SK-N-SH treated with all-trans-retinoic acid at 6 μM for 48 hours (cell line): ENCODE measurements around the gene NAALADL2.

ENCODE experiments used
- ATAC-seq: fragments of 200-7000 bp; cut with Tn5 transposase; 3 replicates; pipeline ENCODE4 v1.9.1; 2020; ENCODE audit warnings: mild to moderate bottlenecking, moderate library complexity
- ARNTL ChIP-seq: fragments of 450-650 bp; formaldehyde crosslinking; IDR thresholded peaks from 2 replicates; pipeline ENCODE4 v1.5.0; 2020; ENCODE audit warnings: low read depth, mild to moderate bottlenecking, moderate library complexity, borderline replicate concordance
- BACH2 ChIP-seq: fragments of 250-450 bp; sonication (Bioruptor Pico); IDR thresholded peaks from 2 replicates; pipeline ENCODE4 v1.9.0; 2021; ENCODE audit warnings: mild to moderate bottlenecking, borderline replicate concordance
- CSDC2 ChIP-seq: fragments of 250-450 bp; sonication (Bioruptor Pico); IDR thresholded peaks from 2 replicates; pipeline ENCODE4 v1.5.0; 2020; ENCODE audit warnings: mild to moderate bottlenecking, moderate library complexity
- ESRRG ChIP-seq: fragments of 250-450 bp; sonication (Bioruptor Pico); IDR thresholded peaks from 2 replicates; pipeline ENCODE4 v1.6.1; 2021; ENCODE audit warnings: mild to moderate bottlenecking
- GLIS3 ChIP-seq: fragments of 250-450 bp; sonication (Bioruptor Pico); IDR thresholded peaks from 2 replicates; pipeline ENCODE4 v1.5.0; 2020; ENCODE audit warnings: mild to moderate bottlenecking, moderate library complexity
- ISL1 ChIP-seq: fragments of 250-450 bp; sonication (Bioruptor Pico); IDR thresholded peaks from 2 replicates; pipeline ENCODE4 v2.1.2; 2022; ENCODE audit warnings: mild to moderate bottlenecking, moderate library complexity
- OSR1 ChIP-seq: fragments of 250-450 bp; sonication (Bioruptor Pico); IDR thresholded peaks from 2 replicates; pipeline ENCODE4 v1.8.0; 2022; ENCODE audit warnings: moderate library complexity, mild to moderate bottlenecking, inconsistent platforms
- PPARA ChIP-seq: fragments of 250-450 bp; sonication (Bioruptor Pico); IDR thresholded peaks from 2 replicates; pipeline ENCODE4 v1.5.0; 2020; ENCODE audit warnings: mild to moderate bottlenecking, borderline replicate concordance
- RARB ChIP-seq: fragments of 250-450 bp; sonication (Bioruptor Pico); IDR thresholded peaks from 2 replicates; pipeline ENCODE4 v1.8.0; 2021; ENCODE audit warnings: mild to moderate bottlenecking, moderate library complexity
- SNAI2 ChIP-seq: fragments of 250-450 bp; sonication (Bioruptor Pico); IDR thresholded peaks from 2 replicates; pipeline ENCODE4 v1.5.0; 2020; ENCODE audit warnings: mild to moderate bottlenecking, moderate library complexity
- TCF4 ChIP-seq: fragments of 250-450 bp; sonication (Bioruptor Pico); IDR thresholded peaks from 2 replicates; pipeline ENCODE4 v1.8.0; 2021; ENCODE audit warnings: mild to moderate bottlenecking, moderate library complexity, borderline replicate concordance
- TOX ChIP-seq: fragments of 250-450 bp; sonication (Bioruptor Pico); IDR thresholded peaks from 2 replicates; pipeline ENCODE4 v1.8.0; 2021; ENCODE audit warnings: mild to moderate bottlenecking, moderate library complexity, borderline replicate concordance
- ZC3H10 ChIP-seq: fragments of 250-450 bp; sonication (Bioruptor Pico); IDR thresholded peaks from 2 replicates; pipeline ENCODE4 v1.5.1; 2021; ENCODE audit warnings: mild to moderate bottlenecking, moderate library complexity
- ZFP3 ChIP-seq: fragments of 250-450 bp; sonication (Bioruptor Pico); IDR thresholded peaks from 2 replicates; pipeline ENCODE4 v1.5.0; 2020; ENCODE audit warnings: mild to moderate bottlenecking, moderate library complexity
- ZFP30 ChIP-seq: fragments of 450-650 bp; formaldehyde crosslinking; IDR thresholded peaks from 2 replicates; pipeline ENCODE4 v1.5.0; 2022; ENCODE audit warnings: mild to moderate bottlenecking, moderate library complexity
- ZNF565 ChIP-seq: fragments of 450-650 bp; formaldehyde crosslinking; conservative IDR thresholded peaks from 2 replicates; pipeline ENCODE4 v1.5.0; 2020; ENCODE audit warnings: low read depth, mild to moderate bottlenecking, moderate library complexity
- ZNF70 ChIP-seq: fragments of 450-650 bp; formaldehyde crosslinking; IDR thresholded peaks from 2 replicates; pipeline ENCODE4 v1.5.0; 2020; ENCODE audit warnings: mild to moderate bottlenecking, moderate library complexity
- TF ChIP-seq, protein P1 (sequence below): fragments of 250-450 bp; sonication (Bioruptor Pico); IDR thresholded peaks from 2 replicates; pipeline ENCODE4 v1.5.1; 2020; ENCODE audit warnings: low read depth, mild to moderate bottlenecking, moderate library complexity
- TF ChIP-seq, protein P2 (sequence below): fragments of 250-450 bp; sonication (Bioruptor Pico); IDR thresholded peaks from 2 replicates; pipeline ENCODE4 v1.8.0; 2020; ENCODE audit warnings: mild to moderate bottlenecking, moderate library complexity, borderline replicate concordance
- TF ChIP-seq, protein P3 (sequence below): fragments of 250-450 bp; sonication (Bioruptor Pico); IDR thresholded peaks from 2 replicates; pipeline ENCODE4 v1.5.1; 2021; ENCODE audit warnings: mild to moderate bottlenecking, moderate library complexity
- TF ChIP-seq, protein P4 (sequence below): fragments of 250-450 bp; sonication (Bioruptor Pico); IDR thresholded peaks from 2 replicates; pipeline ENCODE4 v1.8.0; 2021; ENCODE audit warnings: low read depth, mild to moderate bottlenecking, moderate library complexity, borderline replicate concordance
- TF ChIP-seq, protein P5 (sequence below): fragments of 250-450 bp; sonication (Bioruptor Pico); IDR thresholded peaks from 2 replicates; pipeline ENCODE4 v1.5.0; 2020; ENCODE audit warnings: mild to moderate bottlenecking, moderate library complexity

Gene NAALADL2

DNA sequence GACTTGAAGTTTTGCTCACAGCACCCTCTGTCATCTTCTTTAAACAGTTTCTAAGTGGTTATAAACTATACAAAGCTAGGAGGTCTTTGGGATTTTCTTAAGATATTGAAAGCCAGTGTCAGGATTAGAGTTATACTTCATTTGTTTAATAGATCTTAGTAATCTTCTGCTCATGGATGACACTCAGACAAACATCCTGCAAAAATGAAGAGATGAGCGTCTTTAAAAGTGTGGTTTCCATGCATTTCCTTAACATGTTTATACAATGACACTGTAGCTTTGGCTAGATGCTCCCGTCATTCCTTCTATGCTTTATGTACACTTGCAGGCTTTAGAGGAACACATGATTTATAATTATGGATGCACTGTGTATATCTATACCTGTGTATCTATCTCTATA is 182.2 kb downstream of the NAALADL2 start:
- ATAC-seq: no peak

DNA sequence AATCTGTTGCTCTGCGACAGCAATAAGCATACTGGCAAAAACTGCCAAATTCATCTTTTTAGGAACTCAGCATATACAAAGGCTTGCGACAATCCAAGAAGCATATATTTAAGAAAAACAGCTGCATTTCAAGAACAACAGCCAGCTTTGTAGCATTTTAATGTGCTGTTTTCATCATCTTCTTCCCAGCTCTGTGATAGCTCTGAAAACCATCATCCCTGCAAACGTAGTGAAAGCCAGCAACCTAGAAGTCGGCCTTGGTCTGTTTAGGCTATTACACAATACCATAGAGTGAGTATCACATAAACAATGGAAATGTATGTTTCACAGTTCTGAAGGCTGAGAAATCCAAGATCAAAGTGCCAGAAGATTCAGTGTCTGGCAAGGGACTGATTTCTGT is 187.5 kb downstream of the NAALADL2 start:
- TF ChIP-seq BACH2 (CRISPR knock-in tag): no peak
- TF ChIP-seq ISL1 (CRISPR knock-in tag): no peak
- TF ChIP-seq, protein P1, sequence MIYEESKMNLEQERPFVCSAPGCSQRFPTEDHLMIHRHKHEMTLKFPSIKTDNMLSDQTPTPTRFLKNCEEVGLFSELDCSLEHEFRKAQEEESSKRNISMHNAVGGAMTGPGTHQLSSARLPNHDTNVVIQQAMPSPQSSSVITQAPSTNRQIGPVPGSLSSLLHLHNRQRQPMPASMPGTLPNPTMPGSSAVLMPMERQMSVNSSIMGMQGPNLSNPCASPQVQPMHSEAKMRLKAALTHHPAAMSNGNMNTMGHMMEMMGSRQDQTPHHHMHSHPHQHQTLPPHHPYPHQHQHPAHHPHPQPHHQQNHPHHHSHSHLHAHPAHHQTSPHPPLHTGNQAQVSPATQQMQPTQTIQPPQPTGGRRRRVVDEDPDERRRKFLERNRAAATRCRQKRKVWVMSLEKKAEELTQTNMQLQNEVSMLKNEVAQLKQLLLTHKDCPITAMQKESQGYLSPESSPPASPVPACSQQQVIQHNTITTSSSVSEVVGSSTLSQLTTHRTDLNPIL (CRISPR knock-in tag): no peak
- TF ChIP-seq SNAI2: no peak
- TF ChIP-seq ARNTL (CRISPR knock-in tag): no peak
- TF ChIP-seq, protein P2, sequence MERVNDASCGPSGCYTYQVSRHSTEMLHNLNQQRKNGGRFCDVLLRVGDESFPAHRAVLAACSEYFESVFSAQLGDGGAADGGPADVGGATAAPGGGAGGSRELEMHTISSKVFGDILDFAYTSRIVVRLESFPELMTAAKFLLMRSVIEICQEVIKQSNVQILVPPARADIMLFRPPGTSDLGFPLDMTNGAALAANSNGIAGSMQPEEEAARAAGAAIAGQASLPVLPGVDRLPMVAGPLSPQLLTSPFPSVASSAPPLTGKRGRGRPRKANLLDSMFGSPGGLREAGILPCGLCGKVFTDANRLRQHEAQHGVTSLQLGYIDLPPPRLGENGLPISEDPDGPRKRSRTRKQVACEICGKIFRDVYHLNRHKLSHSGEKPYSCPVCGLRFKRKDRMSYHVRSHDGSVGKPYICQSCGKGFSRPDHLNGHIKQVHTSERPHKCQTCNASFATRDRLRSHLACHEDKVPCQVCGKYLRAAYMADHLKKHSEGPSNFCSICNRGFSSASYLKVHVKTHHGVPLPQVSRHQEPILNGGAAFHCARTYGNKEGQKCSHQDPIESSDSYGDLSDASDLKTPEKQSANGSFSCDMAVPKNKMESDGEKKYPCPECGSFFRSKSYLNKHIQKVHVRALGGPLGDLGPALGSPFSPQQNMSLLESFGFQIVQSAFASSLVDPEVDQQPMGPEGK: no peak
- no peak for TF ChIP-seq TOX
- no peak for TF ChIP-seq ZNF565 (CRISPR knock-in tag)
- TF ChIP-seq OSR1 (CRISPR knock-in tag): no peak
- no peak for TF ChIP-seq TCF4 (CRISPR knock-in tag)
- TF ChIP-seq ZNF70 (CRISPR knock-in tag): no peak
- no peak for ATAC-seq

More for the DNA sequence above, 182.2 kb downstream of the NAALADL2 start:
- TF ChIP-seq ZC3H10 (CRISPR knock-in tag): no peak
- no peak for TF ChIP-seq BACH2 (CRISPR knock-in tag)
- no peak for TF ChIP-seq RARB (CRISPR knock-in tag)
- TF ChIP-seq TOX: no peak
- no peak for TF ChIP-seq GLIS3 (CRISPR knock-in tag)
- TF ChIP-seq SNAI2: no peak
- TF ChIP-seq OSR1 (CRISPR knock-in tag): no peak
- TF ChIP-seq ESRRG (CRISPR knock-in tag): no peak
- no peak for TF ChIP-seq ISL1 (CRISPR knock-in tag)
- TF ChIP-seq ZFP3: no peak
- TF ChIP-seq, protein P3, sequence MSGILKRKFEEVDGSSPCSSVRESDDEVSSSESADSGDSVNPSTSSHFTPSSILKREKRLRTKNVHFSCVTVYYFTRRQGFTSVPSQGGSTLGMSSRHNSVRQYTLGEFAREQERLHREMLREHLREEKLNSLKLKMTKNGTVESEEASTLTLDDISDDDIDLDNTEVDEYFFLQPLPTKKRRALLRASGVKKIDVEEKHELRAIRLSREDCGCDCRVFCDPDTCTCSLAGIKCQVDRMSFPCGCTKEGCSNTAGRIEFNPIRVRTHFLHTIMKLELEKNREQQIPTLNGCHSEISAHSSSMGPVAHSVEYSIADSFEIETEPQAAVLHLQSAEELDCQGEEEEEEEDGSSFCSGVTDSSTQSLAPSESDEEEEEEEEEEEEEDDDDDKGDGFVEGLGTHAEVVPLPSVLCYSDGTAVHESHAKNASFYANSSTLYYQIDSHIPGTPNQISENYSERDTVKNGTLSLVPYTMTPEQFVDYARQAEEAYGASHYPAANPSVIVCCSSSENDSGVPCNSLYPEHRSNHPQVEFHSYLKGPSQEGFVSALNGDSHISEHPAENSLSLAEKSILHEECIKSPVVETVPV: no peak

DNA sequence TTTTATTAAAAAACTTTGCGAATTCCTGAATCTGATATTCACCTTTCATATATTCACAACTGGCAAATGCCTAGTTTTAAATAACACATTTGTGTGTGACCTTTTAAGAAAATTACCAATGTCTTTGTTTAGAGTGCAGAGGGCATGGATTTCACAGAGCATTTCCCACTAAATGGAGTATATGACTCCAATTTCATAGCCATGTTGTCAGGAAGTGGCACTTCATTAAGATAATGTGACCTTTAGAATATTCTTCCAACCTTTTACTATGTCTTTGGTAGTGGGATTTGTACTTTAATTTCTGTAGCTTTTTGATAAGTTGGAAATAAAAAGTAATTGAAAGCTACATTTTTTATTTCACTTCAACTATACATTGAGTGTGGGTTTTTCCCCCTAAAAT is 188.7 kb downstream of the NAALADL2 start:
- no peak for ATAC-seq
- TF ChIP-seq RARB (CRISPR knock-in tag) (no peak), GLIS3 (CRISPR knock-in tag) (no peak), SNAI2 (no peak), PPARA (CRISPR knock-in tag) (no peak), OSR1 (CRISPR knock-in tag) (no peak), ARNTL (CRISPR knock-in tag) (no peak), TCF4 (CRISPR knock-in tag) (no peak), ZFP30 (no peak), CSDC2 (CRISPR knock-in tag) (no peak)
- TF ChIP-seq, protein P4, sequence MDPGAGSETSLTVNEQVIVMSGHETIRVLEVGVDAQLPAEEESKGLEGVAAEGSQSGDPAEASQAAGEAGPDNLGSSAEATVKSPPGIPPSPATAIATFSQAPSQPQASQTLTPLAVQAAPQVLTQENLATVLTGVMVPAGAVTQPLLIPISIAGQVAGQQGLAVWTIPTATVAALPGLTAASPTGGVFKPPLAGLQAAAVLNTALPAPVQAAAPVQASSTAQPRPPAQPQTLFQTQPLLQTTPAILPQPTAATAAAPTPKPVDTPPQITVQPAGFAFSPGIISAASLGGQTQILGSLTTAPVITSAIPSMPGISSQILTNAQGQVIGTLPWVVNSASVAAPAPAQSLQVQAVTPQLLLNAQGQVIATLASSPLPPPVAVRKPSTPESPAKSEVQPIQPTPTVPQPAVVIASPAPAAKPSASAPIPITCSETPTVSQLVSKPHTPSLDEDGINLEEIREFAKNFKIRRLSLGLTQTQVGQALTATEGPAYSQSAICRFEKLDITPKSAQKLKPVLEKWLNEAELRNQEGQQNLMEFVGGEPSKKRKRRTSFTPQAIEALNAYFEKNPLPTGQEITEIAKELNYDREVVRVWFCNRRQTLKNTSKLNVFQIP (CRISPR knock-in tag): no peak
- TF ChIP-seq, protein P2: no peak
- TF ChIP-seq, protein P5, sequence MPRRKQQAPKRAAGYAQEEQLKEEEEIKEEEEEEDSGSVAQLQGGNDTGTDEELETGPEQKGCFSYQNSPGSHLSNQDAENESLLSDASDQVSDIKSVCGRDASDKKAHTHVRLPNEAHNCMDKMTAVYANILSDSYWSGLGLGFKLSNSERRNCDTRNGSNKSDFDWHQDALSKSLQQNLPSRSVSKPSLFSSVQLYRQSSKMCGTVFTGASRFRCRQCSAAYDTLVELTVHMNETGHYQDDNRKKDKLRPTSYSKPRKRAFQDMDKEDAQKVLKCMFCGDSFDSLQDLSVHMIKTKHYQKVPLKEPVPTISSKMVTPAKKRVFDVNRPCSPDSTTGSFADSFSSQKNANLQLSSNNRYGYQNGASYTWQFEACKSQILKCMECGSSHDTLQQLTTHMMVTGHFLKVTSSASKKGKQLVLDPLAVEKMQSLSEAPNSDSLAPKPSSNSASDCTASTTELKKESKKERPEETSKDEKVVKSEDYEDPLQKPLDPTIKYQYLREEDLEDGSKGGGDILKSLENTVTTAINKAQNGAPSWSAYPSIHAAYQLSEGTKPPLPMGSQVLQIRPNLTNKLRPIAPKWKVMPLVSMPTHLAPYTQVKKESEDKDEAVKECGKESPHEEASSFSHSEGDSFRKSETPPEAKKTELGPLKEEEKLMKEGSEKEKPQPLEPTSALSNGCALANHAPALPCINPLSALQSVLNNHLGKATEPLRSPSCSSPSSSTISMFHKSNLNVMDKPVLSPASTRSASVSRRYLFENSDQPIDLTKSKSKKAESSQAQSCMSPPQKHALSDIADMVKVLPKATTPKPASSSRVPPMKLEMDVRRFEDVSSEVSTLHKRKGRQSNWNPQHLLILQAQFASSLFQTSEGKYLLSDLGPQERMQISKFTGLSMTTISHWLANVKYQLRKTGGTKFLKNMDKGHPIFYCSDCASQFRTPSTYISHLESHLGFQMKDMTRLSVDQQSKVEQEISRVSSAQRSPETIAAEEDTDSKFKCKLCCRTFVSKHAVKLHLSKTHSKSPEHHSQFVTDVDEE (CRISPR knock-in tag): no peak
